Trophoblast cell (in vitro differentiated cells and primary cell): Measurements from ENCODE around the gene GINS3.

Experiments used
- DNase-seq, 2 donors: peaks; one replicate each; pipeline ENCODE4 v3.0.0-alpha.2; 2016
- H2AFZ ChIP-seq: 2 replicates; pipeline ENCODE4 v1.6.1; 2013; ENCODE audit warnings: low read length, moderate library complexity, mild to moderate bottlenecking; ENCODE audit not compliant: insufficient read depth, poor library complexity
- H2AK5ac ChIP-seq: 2 replicates; pipeline ENCODE4 v1.6.1; 2013; ENCODE audit warnings: mild to moderate bottlenecking, low read length
- H2BK120ac ChIP-seq: 2 replicates; pipeline ENCODE4 v1.6.1; 2013; ENCODE audit warnings: low read length, mild to moderate bottlenecking, moderate library complexity; ENCODE audit not compliant: insufficient read depth, poor library complexity
- H2BK12ac ChIP-seq: 2 replicates; pipeline ENCODE4 v1.6.1; 2013; ENCODE audit warnings: mild to moderate bottlenecking, low read length, moderate library complexity
- H2BK5ac ChIP-seq: 2 replicates; pipeline ENCODE4 v1.6.1; 2013; ENCODE audit warnings: low read length, low read depth, moderate library complexity, mild to moderate bottlenecking; ENCODE audit not compliant: poor library complexity
- H3K14ac ChIP-seq: 2 replicates; pipeline ENCODE4 v1.6.1; 2013; ENCODE audit warnings: mild to moderate bottlenecking, low read length
- H3K18ac ChIP-seq: 2 replicates; pipeline ENCODE4 v1.6.1; 2013; ENCODE audit warnings: mild to moderate bottlenecking, low read length
- H3K23ac ChIP-seq: 2 replicates; pipeline ENCODE4 v1.6.1; 2013; ENCODE audit warnings: low read length
- H3K27ac ChIP-seq: 2 replicates; pipeline ENCODE4 v1.5.1; 2013; ENCODE audit warnings: low read depth, mild to moderate bottlenecking, inconsistent platforms, low read length, moderate library complexity
- H3K27me3 ChIP-seq: 2 replicates; pipeline ENCODE4 v1.6.1; 2013; ENCODE audit warnings: inconsistent platforms, mild to moderate bottlenecking, low read length, moderate library complexity; ENCODE audit not compliant: insufficient read depth
- H3K36me3 ChIP-seq, 2 experiments: 1 replicate in 1 of 2; 2 replicates in 1 of 2; pipeline ENCODE4 v1.6.1; 2013; ENCODE audit warnings: low read length in 2 of 2, mild to moderate bottlenecking in 2 of 2, moderate library complexity in 1 of 2; ENCODE audit not compliant: insufficient read depth in 2 of 2, control insufficient read depth in 1 of 2
- H3K4ac ChIP-seq: 2 replicates; pipeline ENCODE4 v1.6.1; 2013; ENCODE audit warnings: low read depth, mild to moderate bottlenecking, low read length, moderate library complexity
- H3K4me1 ChIP-seq, 2 experiments: 1 replicate in 1 of 2; 2 replicates in 1 of 2; pipeline ENCODE4 v1.6.1; 2013; ENCODE audit warnings: low read length in 2 of 2, mild to moderate bottlenecking in 2 of 2, moderate library complexity in 1 of 2; ENCODE audit not compliant: insufficient read depth in 2 of 2, control insufficient read depth in 1 of 2
- H3K4me2 ChIP-seq: 2 replicates; pipeline ENCODE4 v1.6.1; 2013; ENCODE audit warnings: inconsistent platforms, mild to moderate bottlenecking, low read length, moderate library complexity
- H3K4me3 ChIP-seq: 2 replicates; pipeline ENCODE4 v1.5.1; 2013; ENCODE audit warnings: mild to moderate bottlenecking, low read depth, low read length, inconsistent platforms
- H3K79me1 ChIP-seq: one replicate; pipeline ENCODE4 v1.6.1; 2013; ENCODE audit warnings: low read length
- H3K79me2 ChIP-seq: 2 replicates; pipeline ENCODE4 v1.6.1; 2013; ENCODE audit warnings: low read length, mild to moderate bottlenecking; ENCODE audit not compliant: control insufficient read depth, insufficient read depth, poor library complexity
- H3K9ac ChIP-seq: 2 replicates; pipeline ENCODE4 v1.6.1; 2013; ENCODE audit warnings: mild to moderate bottlenecking, low read length
- H3K9me3 ChIP-seq: 2 replicates; pipeline ENCODE4 v1.6.1; 2013; ENCODE audit warnings: low read depth, mild to moderate bottlenecking, control low read depth, inconsistent platforms, low read length; ENCODE audit not compliant: insufficient read depth
- H4K12ac ChIP-seq: 2 replicates; pipeline ENCODE4 v1.6.1; 2013; ENCODE audit warnings: low read depth, mild to moderate bottlenecking, low read length, moderate library complexity
- H4K8ac ChIP-seq: 2 replicates; pipeline ENCODE4 v1.6.1; 2013; ENCODE audit warnings: low read depth, mild to moderate bottlenecking, low read length, moderate library complexity
- H4K91ac ChIP-seq: one replicate; pipeline ENCODE4 v1.6.1; 2013; ENCODE audit warnings: low read depth, mild to moderate bottlenecking, low read length, moderate library complexity
- WGBS: extraction: QIAGEN DNeasy Blood & Tissue Kit; methylation state at CpG from one replicate; pipeline ENCODE4 v1.1.7; 2013; ENCODE audit warnings: missing lambda C conversion rate; ENCODE audit not compliant: insufficient read length, insufficient coverage; ENCODE audit errors: extremely low coverage; 5-methylcytosine and 5-hydroxymethylcytosine counted together

The GINS3 gene

DNA sequence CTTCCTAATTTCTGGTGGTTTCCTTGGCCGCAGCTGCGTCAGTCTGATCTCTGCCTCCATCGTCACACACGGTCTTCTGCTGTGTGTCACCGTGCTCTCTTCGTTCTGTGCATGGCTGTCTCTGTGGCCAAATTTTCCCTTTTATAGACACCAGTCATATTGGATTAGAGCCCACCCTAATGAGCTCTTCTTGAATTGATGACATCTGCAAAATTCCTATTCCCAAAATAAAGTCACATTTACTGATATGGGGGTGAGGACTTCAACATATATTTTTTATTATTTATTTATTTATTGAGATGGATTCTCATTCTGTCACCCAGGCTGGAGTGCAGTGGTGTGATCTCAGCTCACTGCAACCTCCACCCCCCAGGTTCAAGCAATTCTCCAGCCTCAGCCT lies 38.4 kb downstream of the GINS3 start:
- Histone ChIP-seq H3K18ac (no peak overlapping the region), H2AK5ac (no peak overlapping the region), H3K14ac (no peak overlapping the region), H2AFZ (no peak overlapping the region), H2BK120ac (no peak overlapping the region), H3K23ac (no peak overlapping the region), H3K4ac (no peak overlapping the region), H3K79me1 (no peaks in the 10 kb centered on the region), H4K91ac (no peak overlapping the region), H3K4me1 (no peaks in the 10 kb centered on the region), H3K4me2 (no peak overlapping the region), H3K36me3 (no peaks in the 10 kb centered on the region), H3K4me3 (no peak overlapping the region), H4K12ac (no peak overlapping the region), H2BK12ac (no peak overlapping the region), H4K8ac (no peak overlapping the region), H3K27me3 (no peaks in the 10 kb centered on the region), H3K9me3 (peaks cover 2% of the 10 kb centered on the region), H3K9ac (no peak overlapping the region), H3K79me2 (no peaks in the 10 kb centered on the region), H3K27ac (no peak overlapping the region), H2BK5ac (no peak overlapping the region)
- no CpG with 5 or more reads among the region's 6 CpGs for WGBS
- DNase-seq: no peak

DNA sequence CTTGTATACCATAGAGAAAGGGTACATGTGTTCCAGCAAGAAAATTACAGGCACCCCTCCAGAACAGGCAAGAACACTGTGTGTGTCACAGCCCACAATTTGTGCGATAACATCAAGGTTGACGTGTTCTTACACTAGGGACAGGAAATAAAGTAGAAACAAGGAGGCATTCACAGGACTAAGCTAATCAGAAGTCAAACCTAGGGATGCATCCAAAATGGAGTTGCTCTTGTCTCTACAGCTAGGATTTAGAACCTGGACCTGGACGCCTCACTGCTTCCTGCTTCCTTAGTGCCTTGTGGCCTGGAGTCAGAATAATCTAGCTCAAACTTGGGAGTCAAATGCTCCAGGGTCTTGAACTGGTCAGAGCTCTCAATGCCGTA lies 41.3 kb downstream of the GINS3 start:
- Histone ChIP-seq H3K14ac (no peak overlapping the region), H2AFZ (no peak overlapping the region), H4K12ac (no peak overlapping the region), H2BK5ac (no peak overlapping the region), H3K23ac (no peak overlapping the region), H3K4ac (no peak overlapping the region), H3K4me2 (no peak overlapping the region), H4K8ac (no peak overlapping the region), H3K4me1 (no peaks in the 10 kb centered on the region), H4K91ac (no peak overlapping the region), H2AK5ac (no peak overlapping the region), H3K9ac (no peak overlapping the region), H3K27me3 (no peaks in the 10 kb centered on the region), H3K18ac (no peak overlapping the region), H3K4me3 (no peak overlapping the region), H2BK12ac (no peak overlapping the region), H3K79me1 (no peaks in the 10 kb centered on the region), H3K27ac (no peak overlapping the region), H3K36me3 (no peaks in the 10 kb centered on the region), H3K79me2 (no peaks in the 10 kb centered on the region), H3K9me3 (peaks cover 5% of the 10 kb centered on the region), H2BK120ac (no peak overlapping the region)
- WGBS: no CpG with 5 or more reads among the region's 4 CpGs
- no peak for DNase-seq

DNA sequence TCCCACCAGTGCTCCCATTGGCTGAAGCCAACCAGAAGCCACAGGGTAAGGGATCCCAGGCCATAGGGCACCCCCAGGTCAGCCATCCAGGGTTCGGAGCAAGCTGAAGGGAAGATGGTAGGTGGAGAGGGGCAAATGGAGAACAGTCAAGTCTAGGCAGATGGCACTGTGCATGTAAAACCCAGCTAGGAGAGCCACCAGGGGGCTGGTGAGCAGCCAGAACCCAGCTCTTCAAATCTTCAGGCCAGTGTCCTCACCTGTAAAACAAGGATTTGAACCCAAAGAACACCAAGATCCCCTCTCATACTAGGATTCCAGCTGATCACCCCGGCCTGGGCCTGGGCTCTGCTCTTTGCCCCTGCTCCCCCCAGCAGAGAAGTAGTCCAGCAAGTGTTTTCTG lies 43.5 kb downstream of the GINS3 start:
- no peak overlapping the region for H2BK5ac ChIP-seq
- H3K4me2 ChIP-seq: no peak overlapping the region
- no peak overlapping the region for H3K27ac ChIP-seq
- peaks cover 6% of the 10 kb centered on the region for H3K9me3 ChIP-seq
- no peak overlapping the region for H3K4me3 ChIP-seq
- no peak overlapping the region for H2BK12ac ChIP-seq
- H3K4me1 ChIP-seq: no peaks in the 10 kb centered on the region
- no peak overlapping the region for H4K12ac ChIP-seq
- H3K9ac ChIP-seq: no peak overlapping the region
- no peak overlapping the region for H3K18ac ChIP-seq
- WGBS: no CpG with 5 or more reads among the region's 2 CpGs
- no peak overlapping the region for H2BK120ac ChIP-seq
- H4K91ac ChIP-seq: no peak overlapping the region
- H3K27me3 ChIP-seq: no peaks in the 10 kb centered on the region
- H2AFZ ChIP-seq: no peak overlapping the region
- no peak overlapping the region for H3K4ac ChIP-seq
- no peak overlapping the region for H3K14ac ChIP-seq
- DNase-seq: no peak
- no peak overlapping the region for H3K23ac ChIP-seq
- H3K79me2 ChIP-seq: no peaks in the 10 kb centered on the region
- H3K36me3 ChIP-seq: no peaks in the 10 kb centered on the region
- H4K8ac ChIP-seq: no peak overlapping the region
- no peaks in the 10 kb centered on the region for H3K79me1 ChIP-seq
- no peak overlapping the region for H2AK5ac ChIP-seq

DNA sequence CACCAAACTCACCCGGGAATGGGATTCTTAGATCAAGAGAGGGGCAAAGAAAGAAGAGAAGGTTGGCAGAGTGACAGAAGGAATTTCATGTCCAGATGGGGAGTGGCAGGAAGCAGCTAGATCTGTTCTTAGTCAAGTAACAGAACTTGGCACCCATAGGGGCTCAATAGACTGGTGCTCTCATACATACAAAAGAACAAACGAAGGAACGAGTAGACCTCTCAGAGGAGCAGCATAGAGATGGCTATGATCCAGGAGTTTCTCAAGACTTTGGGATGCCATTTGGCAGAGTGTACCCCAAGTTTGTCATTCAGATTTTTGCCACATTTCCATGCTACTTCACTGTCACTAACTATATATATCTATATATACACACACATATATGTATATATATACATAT lies 47.9 kb downstream of the GINS3 start:
- peaks cover 4% of the 10 kb centered on the region for H3K9me3 ChIP-seq
- WGBS: no CpG with 5 or more reads among the region's 3 CpGs

More for the DNA sequence above, 47.9 kb downstream of the GINS3 start:
- no peaks in the 10 kb centered on the region for H3K27me3 ChIP-seq
- H2AFZ ChIP-seq: no peak overlapping the region
- no peak overlapping the region for H3K4ac ChIP-seq
- no peak overlapping the region for H3K18ac ChIP-seq
- H2BK12ac ChIP-seq: no peak overlapping the region
- no peak overlapping the region for H3K14ac ChIP-seq
- H2AK5ac ChIP-seq: no peak overlapping the region
- no peak overlapping the region for H3K27ac ChIP-seq
- no peak overlapping the region for H3K9ac ChIP-seq
- no peak overlapping the region for H3K4me3 ChIP-seq
- H3K79me2 ChIP-seq: no peaks in the 10 kb centered on the region
- H3K36me3 ChIP-seq: no peaks in the 10 kb centered on the region
- H3K4me2 ChIP-seq: no peak overlapping the region
- no peaks in the 10 kb centered on the region for H3K79me1 ChIP-seq
- H2BK120ac ChIP-seq: no peak overlapping the region
- H4K91ac ChIP-seq: no peak overlapping the region
- DNase-seq: no peak
- H4K12ac ChIP-seq: no peak overlapping the region
- H3K23ac ChIP-seq: no peak overlapping the region
- H4K8ac ChIP-seq: no peak overlapping the region
- no peak overlapping the region for H2BK5ac ChIP-seq
- H3K4me1 ChIP-seq: no peaks in the 10 kb centered on the region
